Fibroblast of lung (primary cell): ENCODE measurements around the gene TMEM163. TPM values are rescaled to one million over a fixed set of nuclear protein-coding genes. Genes with fewer than 3 reads are reported as not detected.
A peak's percentile ranks its signal among the peaks of the same experiment; 100 is the strongest.

Source experiments
- DNase-seq, 2 donors: peaks; one replicate each; pipeline versions ENCODE4 v3.0.0 to v3.0.0-alpha.2; 2010; ENCODE audit warnings: low read depth in 2 of 2
- H2AFZ ChIP-seq: 2 replicates; pipeline ENCODE4 v1.5.1; 2012; ENCODE audit warnings: low read length, control low read depth, inconsistent platforms
- H3K27ac ChIP-seq: 2 replicates; pipeline ENCODE4 v1.5.1; 2011; ENCODE audit warnings: low read length, control low read depth; ENCODE audit not compliant: insufficient read depth
- H3K27me3 ChIP-seq: 2 replicates; pipeline ENCODE4 v1.5.1; 2011; ENCODE audit warnings: mild to moderate bottlenecking, low read length; ENCODE audit not compliant: control insufficient read depth, insufficient read depth
- H3K36me3 ChIP-seq: 2 replicates; pipeline ENCODE4 v1.5.1; 2011; ENCODE audit warnings: low read length; ENCODE audit not compliant: control insufficient read depth, insufficient read depth
- H3K4me1 ChIP-seq: 2 replicates; pipeline ENCODE4 v1.5.1; 2011; ENCODE audit warnings: low read length; ENCODE audit not compliant: control insufficient read depth, insufficient read depth; ENCODE audit errors: extremely low read depth
- H3K4me2 ChIP-seq: 2 replicates; pipeline ENCODE4 v1.5.1; 2011; ENCODE audit warnings: low read length, control low read depth; ENCODE audit not compliant: insufficient read depth; ENCODE audit errors: extremely low read depth
- H3K4me3 ChIP-seq, 4 experiments: fragments of 200-600 bp in 1 of 4; sonication (generic) in 1 of 4; replicated peaks in 1 of 4; 2 replicates each; pipeline ENCODE4 v1.5.1; 2011 to 2016; ENCODE audit warnings: low read length in 4 of 4, low read depth in 3 of 4, mild to moderate bottlenecking in 3 of 4, control low read depth in 2 of 4, inconsistent platforms in 1 of 4, mixed read lengths in 1 of 4; ENCODE audit not compliant: insufficient read depth in 1 of 4; ENCODE audit errors: control extremely low read depth in 1 of 4
- H3K79me2 ChIP-seq: 2 replicates; pipeline ENCODE4 v1.5.1; 2012; ENCODE audit warnings: mild to moderate bottlenecking, low read length, inconsistent platforms; ENCODE audit not compliant: control insufficient read depth, insufficient read depth
- H3K9ac ChIP-seq: 2 replicates; pipeline ENCODE4 v1.5.1; 2011; ENCODE audit warnings: mild to moderate bottlenecking, low read length, control low read depth; ENCODE audit not compliant: insufficient read depth
- H3K9me3 ChIP-seq: 2 replicates; pipeline ENCODE4 v1.5.1; 2012; ENCODE audit warnings: low read depth, low read length; ENCODE audit not compliant: control insufficient read depth, insufficient read depth
- H4K20me1 ChIP-seq: 2 replicates; pipeline ENCODE4 v1.5.1; 2011; ENCODE audit warnings: low read length; ENCODE audit not compliant: control insufficient read depth, insufficient read depth; ENCODE audit errors: extremely low read depth
- CTCF ChIP-seq, 2 donors: IDR thresholded peaks in 1 of 2; conservative IDR thresholded peaks in 1 of 2; 1 replicate in 1 of 2; 2 replicates in 1 of 2; pipeline ENCODE4 v1.5.1; 2011 to 2012; ENCODE audit warnings: low read length in 2 of 2, control low read depth in 1 of 2, inconsistent platforms in 1 of 2, low read depth in 1 of 2, mild to moderate bottlenecking in 1 of 2
- EZH2 ChIP-seq: IDR thresholded peaks from 2 replicates; pipeline ENCODE4 v1.5.1; 2012; ENCODE audit warnings: low read length, control low read depth, mild to moderate bottlenecking; ENCODE audit errors: missing control alignments
- polyA plus RNA-seq, 2 donors: library from polyadenylated mRNA; depleted of rRNA in 1 of 2; stranded (reverse) in 1 of 2; unstranded in 1 of 2; fragments of >200 nt; gene quantifications; 2 replicates each; pipeline ENCODE4 v1.2.1, GENCODE V29; 2011 to 2012; ENCODE audit warnings: missing spikeins in 1 of 2
- total RNA-seq: library from RNA; depleted of rRNA; stranded (reverse); fragments of >200 nt; gene quantifications from 2 replicates; pipeline ENCODE4 v1.2.1, GENCODE V29; 2014

TMEM163 gene
- total and polyA plus RNA-seq, 2 donors (not counting 1 experiment from before 2014, with no cell fraction given), result under 0.01 to 0.03 TPM

- H3K27ac ChIP-seq, result no peak overlapping the region
- H3K27me3 ChIP-seq, result no peaks in the 10 kb centered on the region
- no peak overlapping the region for H3K4me2 ChIP-seq
- H3K79me2 ChIP-seq, result no peaks in the 10 kb centered on the region
- no peaks in the 10 kb centered on the region for H3K9me3 ChIP-seq
- peaks cover 4% of the 10 kb centered on the region for H3K36me3 ChIP-seq
- H3K4me3 ChIP-seq, result no peak overlapping the region
- no peaks in the 10 kb centered on the region for H4K20me1 ChIP-seq
- no peak overlapping the region for H3K9ac ChIP-seq
- TF ChIP-seq CTCF (conservative IDR thresholded peaks at IDR 0.05 in 1 of 2, IDR thresholded peaks at IDR 0.05 in 1 of 2; ENCODE audit: low read depth in 1 of 2, low read length in 2 of 2), result no peak
- no peak for TF ChIP-seq EZH2
- H3K4me1 ChIP-seq, result peaks cover 58% of the 10 kb centered on the region
- H2AFZ ChIP-seq, result no peak overlapping the region
- no peak for DNase-seq
Measured at GRCh38 chr2:134406736-134407135, 312.1 kb downstream of the TMEM163 start.

- H3K27ac ChIP-seq, result peak overlapping the region; percentile 21
- peaks cover 57% of the 10 kb centered on the region for H3K4me1 ChIP-seq
- no peak for TF ChIP-seq EZH2
- no peak for TF ChIP-seq CTCF (conservative IDR thresholded peaks at IDR 0.05 in 1 of 2, IDR thresholded peaks at IDR 0.05 in 1 of 2; ENCODE audit: low read depth in 1 of 2, low read length in 2 of 2)
- H2AFZ ChIP-seq, result no peak overlapping the region
- no peaks in the 10 kb centered on the region for H3K79me2 ChIP-seq
- H3K4me3 ChIP-seq, result no peak overlapping the region
- no peaks in the 10 kb centered on the region for H3K27me3 ChIP-seq
- H3K4me2 ChIP-seq, result no peak overlapping the region
- H3K9ac ChIP-seq, result no peak overlapping the region
- H3K36me3 ChIP-seq, result peaks cover 4% of the 10 kb centered on the region
- no peaks in the 10 kb centered on the region for H4K20me1 ChIP-seq
- no peak for DNase-seq
- H3K9me3 ChIP-seq, result no peaks in the 10 kb centered on the region
Measured at GRCh38 chr2:134406311-134406710, 312.5 kb downstream of the TMEM163 start.

Other genes starting within 250 kb of the TMEM163 start
- gene ACMSD, start 119.6 kb upstream of the TMEM163 start, total RNA-seq, result not detected in 2 replicates
- gene ACMSD, start 119.6 kb upstream of the TMEM163 start, polyA plus RNA-seq, result not detected in 2 replicates
- gene CCNT2, start 199.8 kb upstream of the TMEM163 start, total RNA-seq, result 21.1 and 30.1 TPM in 2 replicates
- 10.5 and 10.8 TPM in 2 replicates for gene CCNT2, start 199.8 kb upstream of the TMEM163 start, polyA plus RNA-seq